HG03520 (cell line): ENCODE data around the gene ARHGAP27.
"Not testable (repeated sequence)": the region's sequence is repeated elsewhere in the genome, so short reads cannot be mapped to it uniquely, and the experiment has no call there.

Source experiments
- ATAC-seq: cut with Tn5 transposase; IDR thresholded peaks from one replicate; pipeline ENCODE4 v1.9.1; 2021; ENCODE audit warnings: mild to moderate bottlenecking, moderate library complexity; ENCODE audit not compliant: unreplicated experiment

ARHGAP27 gene

GRCh38 chr17:45432405-45433158 lies at the start of gene ARHGAP27:
Gene ARHGAP27, minus strand, starts transcription at chr17:45432870. Its CDS starts 2,591 bp downstream, at chr17:45430279.
- no peak for ATAC-seq

GRCh38 chr17:45482317-45482716 lies 49.6 kb upstream of the ARHGAP27 start:
- not testable (repeated sequence) for ATAC-seq

GRCh38 chr17:45475436-45475835 lies 42.8 kb upstream of the ARHGAP27 start:
- not testable (repeated sequence) for ATAC-seq

- ATAC-seq = not testable (repeated sequence)
Observed at GRCh38 chr17:45472249-45472648, 39.6 kb upstream of the ARHGAP27 start.

- ATAC-seq = not testable (repeated sequence)
Observed at GRCh38 chr17:45469204-45469563, 36.5 kb upstream of the ARHGAP27 start.

- ATAC-seq = not testable (repeated sequence)
Observed at GRCh38 chr17:45468293-45469203, 35.9 kb upstream of the ARHGAP27 start.

GRCh38 chr17:45461524-45462327 lies 29.1 kb upstream of the ARHGAP27 start:
- peak; percentile 89 for ATAC-seq

GRCh38 chr17:45460422-45460821 lies 27.8 kb upstream of the ARHGAP27 start:
- ATAC-seq = not testable (repeated sequence)

GRCh38 chr17:45454341-45454740 lies 21.7 kb upstream of the ARHGAP27 start:
- not testable (repeated sequence) for ATAC-seq

GRCh38 chr17:45453731-45454130 lies 21.1 kb upstream of the ARHGAP27 start:
- not testable (repeated sequence) for ATAC-seq

- ATAC-seq = not testable (repeated sequence)
Observed at GRCh38 chr17:45453225-45453534, 20.5 kb upstream of the ARHGAP27 start.

- not testable (repeated sequence) for ATAC-seq
Observed at GRCh38 chr17:45452329-45453224, 19.9 kb upstream of the ARHGAP27 start.

- ATAC-seq = not testable (repeated sequence)
Observed at GRCh38 chr17:45451660-45452059, 19.0 kb upstream of the ARHGAP27 start.

- ATAC-seq = no peak
Observed at GRCh38 chr17:45451131-45451530, 18.5 kb upstream of the ARHGAP27 start.

- ATAC-seq = not testable (repeated sequence)
Observed at GRCh38 chr17:45449708-45450329, 17.1 kb upstream of the ARHGAP27 start.

GRCh38 chr17:45449260-45449659 lies 16.6 kb upstream of the ARHGAP27 start:
- not testable (repeated sequence) for ATAC-seq

GRCh38 chr17:45448483-45448882 lies 15.8 kb upstream of the ARHGAP27 start:
- not testable (repeated sequence) for ATAC-seq

- not testable (repeated sequence) for ATAC-seq
Observed at GRCh38 chr17:45448066-45448465, 15.4 kb upstream of the ARHGAP27 start.

- not testable (repeated sequence) for ATAC-seq
Observed at GRCh38 chr17:45447650-45448049, 15.0 kb upstream of the ARHGAP27 start.
